HEK293 (cell line): ENCODE measurements around the gene PIM3.

Experiments used
- BCL11A ChIP-seq: fragments of 450-650 bp; formaldehyde crosslinking; IDR thresholded peaks from 2 replicates; pipeline ENCODE4 v1.5.1; 2016; ENCODE audit warnings: low read depth, missing biosample characterization, missing genetic modification characterization
- GLI2 ChIP-seq: fragments of 450-650 bp; formaldehyde crosslinking; IDR thresholded peaks from 2 replicates; pipeline ENCODE4; 2017; ENCODE audit warnings: missing biosample characterization, missing genetic modification characterization, low read depth, borderline replicate concordance
- KLF1 ChIP-seq: fragments of 450-650 bp; formaldehyde crosslinking; IDR thresholded peaks from 2 replicates; pipeline ENCODE4 v1.5.1; 2016; ENCODE audit warnings: missing biosample characterization, missing genetic modification characterization
- KLF8 ChIP-seq: fragments of 450-650 bp; formaldehyde crosslinking; IDR thresholded peaks from 2 replicates; pipeline ENCODE4 v1.5.1; 2016; ENCODE audit warnings: missing biosample characterization, missing genetic modification characterization
- OSR2 ChIP-seq: fragments of 450-650 bp; formaldehyde crosslinking; IDR thresholded peaks from 2 replicates; pipeline ENCODE4 v1.5.1; 2016; ENCODE audit warnings: missing biosample characterization, missing genetic modification characterization
- SCRT2 ChIP-seq: fragments of 450-650 bp; formaldehyde crosslinking; IDR thresholded peaks from 2 replicates; pipeline ENCODE4 v1.5.1; 2016; ENCODE audit warnings: missing biosample characterization, missing genetic modification characterization
- WT1 ChIP-seq: fragments of 450-650 bp; formaldehyde crosslinking; IDR thresholded peaks from 2 replicates; pipeline ENCODE4 v1.5.1; 2016; ENCODE audit warnings: missing biosample characterization, missing genetic modification characterization
- ZBTB1 ChIP-seq: fragments of 450-650 bp; formaldehyde crosslinking; IDR thresholded peaks from 2 replicates; pipeline ENCODE4 v1.5.1; 2016; ENCODE audit warnings: missing biosample characterization, missing genetic modification characterization
- ZFHX2 ChIP-seq: fragments of 450-650 bp; formaldehyde crosslinking; conservative IDR thresholded peaks from 2 replicates; pipeline ENCODE4 v1.5.1; 2016; ENCODE audit warnings: missing biosample characterization, missing genetic modification characterization
- ZFP3 ChIP-seq: fragments of 450-650 bp; formaldehyde crosslinking; IDR thresholded peaks from 2 replicates; pipeline ENCODE4 v1.5.1; 2016; ENCODE audit warnings: low read depth, missing biosample characterization, missing genetic modification characterization
- ZNF114 ChIP-seq: fragments of 450-650 bp; formaldehyde crosslinking; IDR thresholded peaks from 2 replicates; pipeline ENCODE4 v1.5.0; 2017; ENCODE audit warnings: missing biosample characterization, missing genetic modification characterization
- ZNF140 ChIP-seq: fragments of 450-650 bp; formaldehyde crosslinking; IDR thresholded peaks from 2 replicates; pipeline ENCODE4 v1.5.1; 2016; ENCODE audit warnings: missing biosample characterization, missing genetic modification characterization
- ZNF2 ChIP-seq: fragments of 450-650 bp; formaldehyde crosslinking; IDR thresholded peaks from 2 replicates; pipeline ENCODE4 v1.5.1; 2016; ENCODE audit warnings: missing biosample characterization, missing genetic modification characterization
- ZNF223 ChIP-seq: fragments of 450-650 bp; formaldehyde crosslinking; IDR thresholded peaks from 2 replicates; pipeline ENCODE4 v1.5.1; 2016; ENCODE audit warnings: missing biosample characterization, missing genetic modification characterization
- ZNF239 ChIP-seq: fragments of 450-650 bp; formaldehyde crosslinking; IDR thresholded peaks from 2 replicates; pipeline ENCODE4 v1.5.1; 2016; ENCODE audit warnings: missing biosample characterization, missing genetic modification characterization
- ZNF426 ChIP-seq: fragments of 450-650 bp; formaldehyde crosslinking; IDR thresholded peaks from 2 replicates; pipeline ENCODE4 v1.5.1; 2017; ENCODE audit warnings: missing biosample characterization, missing genetic modification characterization, mild to moderate bottlenecking, inconsistent platforms, moderate library complexity
- ZNF529 ChIP-seq: fragments of 450-650 bp; formaldehyde crosslinking; IDR thresholded peaks from 2 replicates; pipeline ENCODE4 v1.5.1; 2017; ENCODE audit warnings: missing genetic modification characterization, missing biosample characterization; ENCODE audit not compliant: insufficient replicate concordance
- ZNF561 ChIP-seq: fragments of 450-650 bp; IDR thresholded peaks from 2 replicates; pipeline ENCODE4 v1.5.1; 2018; ENCODE audit warnings: missing biosample characterization, missing genetic modification characterization, borderline replicate concordance
- ZNF585B ChIP-seq: fragments of 450-650 bp; formaldehyde crosslinking; IDR thresholded peaks from 2 replicates; pipeline ENCODE4 v1.5.1; 2016; ENCODE audit warnings: missing biosample characterization, missing genetic modification characterization
- ZNF624 ChIP-seq: fragments of 450-650 bp; formaldehyde crosslinking; IDR thresholded peaks from 2 replicates; pipeline ENCODE4 v1.5.1; 2017; ENCODE audit warnings: missing biosample characterization, missing genetic modification characterization
- ZNF792 ChIP-seq: fragments of 450-650 bp; formaldehyde crosslinking; IDR thresholded peaks from 2 replicates; pipeline ENCODE4 v1.5.1; 2016; ENCODE audit warnings: missing biosample characterization, missing genetic modification characterization
- ZNF830 ChIP-seq: fragments of 450-650 bp; IDR thresholded peaks from 2 replicates; pipeline ENCODE4 v1.5.0; 2018; ENCODE audit warnings: missing biosample characterization, missing genetic modification characterization, low read depth, mild to moderate bottlenecking, moderate library complexity
- ZSCAN30 ChIP-seq: fragments of 450-650 bp; IDR thresholded peaks from 2 replicates; pipeline ENCODE4 v1.5.1; 2018; ENCODE audit warnings: missing biosample characterization, mild to moderate bottlenecking, missing genetic modification characterization, moderate library complexity
- ZXDB ChIP-seq: fragments of 450-650 bp; formaldehyde crosslinking; IDR thresholded peaks from 2 replicates; pipeline ENCODE4 v1.5.1; 2016; ENCODE audit warnings: missing biosample characterization, missing genetic modification characterization
- TF ChIP-seq, protein P1 (sequence below): fragments of 450-650 bp; formaldehyde crosslinking; IDR thresholded peaks from 2 replicates; pipeline ENCODE4 v1.5.1; 2016; ENCODE audit warnings: missing biosample characterization, missing genetic modification characterization
- TF ChIP-seq, protein P2 (sequence below): fragments of 450-650 bp; formaldehyde crosslinking; IDR thresholded peaks from 2 replicates; pipeline ENCODE4 v1.5.1; 2016; ENCODE audit warnings: missing biosample characterization, missing genetic modification characterization
- TF ChIP-seq, protein P3 (sequence below): fragments of 450-650 bp; formaldehyde crosslinking; IDR thresholded peaks from 2 replicates; pipeline ENCODE4 v1.5.1; 2016; ENCODE audit warnings: missing biosample characterization, missing genetic modification characterization, borderline replicate concordance
- TF ChIP-seq, protein P4 (sequence below): fragments of 450-650 bp; formaldehyde crosslinking; IDR thresholded peaks from 2 replicates; pipeline ENCODE4 v1.5.1; 2016; ENCODE audit warnings: missing biosample characterization, missing genetic modification characterization
- TF ChIP-seq, protein P5 (sequence below): fragments of 450-650 bp; formaldehyde crosslinking; IDR thresholded peaks from 2 replicates; pipeline ENCODE4 v1.5.1; 2016; ENCODE audit warnings: missing biosample characterization, missing genetic modification characterization, low read depth

PIM3 gene

DNA sequence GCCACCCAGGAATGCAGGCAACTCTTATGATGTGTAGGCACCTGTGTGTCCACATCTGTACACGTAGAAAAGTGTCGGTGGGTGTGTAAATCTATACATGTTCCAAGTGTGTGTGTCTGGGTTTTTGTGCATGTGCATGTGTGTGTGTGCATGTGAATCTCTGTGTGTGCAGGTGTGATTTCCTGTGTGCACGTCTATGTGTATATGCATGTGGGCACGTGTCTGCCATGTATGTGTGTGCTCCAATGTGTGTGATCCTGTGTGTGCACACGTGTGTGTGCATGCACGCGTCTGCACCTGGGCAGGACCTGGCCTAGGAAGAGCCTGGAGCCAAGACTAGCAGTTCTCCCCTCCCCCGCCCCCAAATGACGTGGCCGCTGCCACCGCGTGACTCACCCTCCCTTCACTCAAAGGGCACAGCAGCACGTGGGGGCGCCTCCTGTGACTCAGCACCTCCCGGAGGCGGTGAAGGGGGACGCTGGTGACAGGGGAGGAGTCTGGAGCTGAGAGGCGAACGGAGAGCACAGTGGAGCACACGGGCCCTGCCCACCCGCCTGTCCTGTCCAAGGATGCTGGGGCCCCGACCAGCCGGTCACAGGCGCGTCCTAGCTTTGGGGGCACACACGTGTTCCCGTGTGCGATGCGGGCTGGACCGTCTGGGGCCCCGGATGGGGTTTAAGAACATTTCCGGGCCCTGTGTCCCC lies 10.1 kb downstream of the PIM3 start (continued):
- no peak for TF ChIP-seq ZNF624 (tag by site-specific recombination)
- TF ChIP-seq GLI2 (tag by site-specific recombination), result no peak
- TF ChIP-seq, protein P1, sequence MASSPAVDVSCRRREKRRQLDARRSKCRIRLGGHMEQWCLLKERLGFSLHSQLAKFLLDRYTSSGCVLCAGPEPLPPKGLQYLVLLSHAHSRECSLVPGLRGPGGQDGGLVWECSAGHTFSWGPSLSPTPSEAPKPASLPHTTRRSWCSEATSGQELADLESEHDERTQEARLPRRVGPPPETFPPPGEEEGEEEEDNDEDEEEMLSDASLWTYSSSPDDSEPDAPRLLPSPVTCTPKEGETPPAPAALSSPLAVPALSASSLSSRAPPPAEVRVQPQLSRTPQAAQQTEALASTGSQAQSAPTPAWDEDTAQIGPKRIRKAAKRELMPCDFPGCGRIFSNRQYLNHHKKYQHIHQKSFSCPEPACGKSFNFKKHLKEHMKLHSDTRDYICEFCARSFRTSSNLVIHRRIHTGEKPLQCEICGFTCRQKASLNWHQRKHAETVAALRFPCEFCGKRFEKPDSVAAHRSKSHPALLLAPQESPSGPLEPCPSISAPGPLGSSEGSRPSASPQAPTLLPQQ, result peak; percentile 82
- TF ChIP-seq OSR2 (tag by site-specific recombination), result peak; percentile 82
- no peak for TF ChIP-seq ZNF792 (tag by site-specific recombination)
- peak; percentile 98 for TF ChIP-seq WT1 (tag by site-specific recombination)
- peak; percentile 87 for TF ChIP-seq KLF1
- TF ChIP-seq ZNF426 (tag by site-specific recombination), result no peak
- TF ChIP-seq, protein P2, sequence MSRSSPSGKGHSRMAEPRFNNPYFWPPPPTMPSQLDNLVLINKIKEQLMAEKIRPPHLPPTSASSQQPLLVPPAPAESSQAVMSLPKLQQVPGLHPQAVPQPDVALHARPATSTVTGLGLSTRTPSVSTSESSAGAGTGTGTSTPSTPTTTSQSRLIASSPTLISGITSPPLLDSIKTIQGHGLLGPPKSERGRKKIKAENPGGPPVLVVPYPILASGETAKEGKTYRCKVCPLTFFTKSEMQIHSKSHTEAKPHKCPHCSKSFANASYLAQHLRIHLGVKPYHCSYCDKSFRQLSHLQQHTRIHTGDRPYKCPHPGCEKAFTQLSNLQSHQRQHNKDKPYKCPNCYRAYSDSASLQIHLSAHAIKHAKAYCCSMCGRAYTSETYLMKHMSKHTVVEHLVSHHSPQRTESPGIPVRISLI, result no peak
- TF ChIP-seq ZNF239, result no peak
- TF ChIP-seq, protein P3, sequence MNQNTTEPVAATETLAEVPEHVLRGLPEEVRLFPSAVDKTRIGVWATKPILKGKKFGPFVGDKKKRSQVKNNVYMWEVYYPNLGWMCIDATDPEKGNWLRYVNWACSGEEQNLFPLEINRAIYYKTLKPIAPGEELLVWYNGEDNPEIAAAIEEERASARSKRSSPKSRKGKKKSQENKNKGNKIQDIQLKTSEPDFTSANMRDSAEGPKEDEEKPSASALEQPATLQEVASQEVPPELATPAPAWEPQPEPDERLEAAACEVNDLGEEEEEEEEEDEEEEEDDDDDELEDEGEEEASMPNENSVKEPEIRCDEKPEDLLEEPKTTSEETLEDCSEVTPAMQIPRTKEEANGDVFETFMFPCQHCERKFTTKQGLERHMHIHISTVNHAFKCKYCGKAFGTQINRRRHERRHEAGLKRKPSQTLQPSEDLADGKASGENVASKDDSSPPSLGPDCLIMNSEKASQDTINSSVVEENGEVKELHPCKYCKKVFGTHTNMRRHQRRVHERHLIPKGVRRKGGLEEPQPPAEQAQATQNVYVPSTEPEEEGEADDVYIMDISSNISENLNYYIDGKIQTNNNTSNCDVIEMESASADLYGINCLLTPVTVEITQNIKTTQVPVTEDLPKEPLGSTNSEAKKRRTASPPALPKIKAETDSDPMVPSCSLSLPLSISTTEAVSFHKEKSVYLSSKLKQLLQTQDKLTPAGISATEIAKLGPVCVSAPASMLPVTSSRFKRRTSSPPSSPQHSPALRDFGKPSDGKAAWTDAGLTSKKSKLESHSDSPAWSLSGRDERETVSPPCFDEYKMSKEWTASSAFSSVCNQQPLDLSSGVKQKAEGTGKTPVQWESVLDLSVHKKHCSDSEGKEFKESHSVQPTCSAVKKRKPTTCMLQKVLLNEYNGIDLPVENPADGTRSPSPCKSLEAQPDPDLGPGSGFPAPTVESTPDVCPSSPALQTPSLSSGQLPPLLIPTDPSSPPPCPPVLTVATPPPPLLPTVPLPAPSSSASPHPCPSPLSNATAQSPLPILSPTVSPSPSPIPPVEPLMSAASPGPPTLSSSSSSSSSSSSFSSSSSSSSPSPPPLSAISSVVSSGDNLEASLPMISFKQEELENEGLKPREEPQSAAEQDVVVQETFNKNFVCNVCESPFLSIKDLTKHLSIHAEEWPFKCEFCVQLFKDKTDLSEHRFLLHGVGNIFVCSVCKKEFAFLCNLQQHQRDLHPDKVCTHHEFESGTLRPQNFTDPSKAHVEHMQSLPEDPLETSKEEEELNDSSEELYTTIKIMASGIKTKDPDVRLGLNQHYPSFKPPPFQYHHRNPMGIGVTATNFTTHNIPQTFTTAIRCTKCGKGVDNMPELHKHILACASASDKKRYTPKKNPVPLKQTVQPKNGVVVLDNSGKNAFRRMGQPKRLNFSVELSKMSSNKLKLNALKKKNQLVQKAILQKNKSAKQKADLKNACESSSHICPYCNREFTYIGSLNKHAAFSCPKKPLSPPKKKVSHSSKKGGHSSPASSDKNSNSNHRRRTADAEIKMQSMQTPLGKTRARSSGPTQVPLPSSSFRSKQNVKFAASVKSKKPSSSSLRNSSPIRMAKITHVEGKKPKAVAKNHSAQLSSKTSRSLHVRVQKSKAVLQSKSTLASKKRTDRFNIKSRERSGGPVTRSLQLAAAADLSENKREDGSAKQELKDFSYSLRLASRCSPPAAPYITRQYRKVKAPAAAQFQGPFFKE (tag by site-specific recombination), result no peak
- TF ChIP-seq ZNF223, result no peak
- TF ChIP-seq BCL11A (tag by site-specific recombination), result peak; percentile 98; the same call in 1 of the 2 replicates
- peak; percentile 95 for TF ChIP-seq ZXDB
- TF ChIP-seq ZNF140 (tag by site-specific recombination), result no peak
- TF ChIP-seq ZNF2 (tag by site-specific recombination), result peak; percentile 67
- TF ChIP-seq, protein P4, sequence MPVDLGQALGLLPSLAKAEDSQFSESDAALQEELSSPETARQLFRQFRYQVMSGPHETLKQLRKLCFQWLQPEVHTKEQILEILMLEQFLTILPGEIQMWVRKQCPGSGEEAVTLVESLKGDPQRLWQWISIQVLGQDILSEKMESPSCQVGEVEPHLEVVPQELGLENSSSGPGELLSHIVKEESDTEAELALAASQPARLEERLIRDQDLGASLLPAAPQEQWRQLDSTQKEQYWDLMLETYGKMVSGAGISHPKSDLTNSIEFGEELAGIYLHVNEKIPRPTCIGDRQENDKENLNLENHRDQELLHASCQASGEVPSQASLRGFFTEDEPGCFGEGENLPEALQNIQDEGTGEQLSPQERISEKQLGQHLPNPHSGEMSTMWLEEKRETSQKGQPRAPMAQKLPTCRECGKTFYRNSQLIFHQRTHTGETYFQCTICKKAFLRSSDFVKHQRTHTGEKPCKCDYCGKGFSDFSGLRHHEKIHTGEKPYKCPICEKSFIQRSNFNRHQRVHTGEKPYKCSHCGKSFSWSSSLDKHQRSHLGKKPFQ, result peak; percentile 94
- no peak for TF ChIP-seq ZNF585B (tag by site-specific recombination)
- TF ChIP-seq SCRT2, result no peak; the same call in 1 of the 2 replicates
- TF ChIP-seq ZNF529 (tag by site-specific recombination), result no peak
- TF ChIP-seq ZBTB1, result no peak
- TF ChIP-seq, protein P5, sequence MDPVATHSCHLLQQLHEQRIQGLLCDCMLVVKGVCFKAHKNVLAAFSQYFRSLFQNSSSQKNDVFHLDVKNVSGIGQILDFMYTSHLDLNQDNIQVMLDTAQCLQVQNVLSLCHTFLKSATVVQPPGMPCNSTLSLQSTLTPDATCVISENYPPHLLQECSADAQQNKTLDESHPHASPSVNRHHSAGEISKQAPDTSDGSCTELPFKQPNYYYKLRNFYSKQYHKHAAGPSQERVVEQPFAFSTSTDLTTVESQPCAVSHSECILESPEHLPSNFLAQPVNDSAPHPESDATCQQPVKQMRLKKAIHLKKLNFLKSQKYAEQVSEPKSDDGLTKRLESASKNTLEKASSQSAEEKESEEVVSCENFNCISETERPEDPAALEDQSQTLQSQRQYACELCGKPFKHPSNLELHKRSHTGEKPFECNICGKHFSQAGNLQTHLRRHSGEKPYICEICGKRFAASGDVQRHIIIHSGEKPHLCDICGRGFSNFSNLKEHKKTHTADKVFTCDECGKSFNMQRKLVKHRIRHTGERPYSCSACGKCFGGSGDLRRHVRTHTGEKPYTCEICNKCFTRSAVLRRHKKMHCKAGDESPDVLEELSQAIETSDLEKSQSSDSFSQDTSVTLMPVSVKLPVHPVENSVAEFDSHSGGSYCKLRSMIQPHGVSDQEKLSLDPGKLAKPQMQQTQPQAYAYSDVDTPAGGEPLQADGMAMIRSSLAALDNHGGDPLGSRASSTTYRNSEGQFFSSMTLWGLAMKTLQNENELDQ (tag by site-specific recombination), result no peak
- no peak for TF ChIP-seq ZNF830 (tag by site-specific recombination)
- TF ChIP-seq ZFP3 (tag by site-specific recombination), result no peak
- peak; percentile 97 for TF ChIP-seq ZSCAN30 (tag by site-specific recombination)
- TF ChIP-seq KLF8, result peak; percentile 97
- no peak for TF ChIP-seq ZNF114
- no peak; the same call in 1 of the 2 replicates for TF ChIP-seq ZNF561 (tag by site-specific recombination)
- peak; percentile 91 for TF ChIP-seq ZFHX2
